GM18502 (cell line): Measurements from ENCODE around the gene PRIM2.
"Not testable (repeated sequence)": the region's sequence is repeated elsewhere in the genome, so short reads cannot be mapped to it uniquely, and the experiment has no call there.

ENCODE experiments used
- ATAC-seq: cut with Tn5 transposase; IDR thresholded peaks from one replicate; pipeline ENCODE4 v1.9.1; 2021; ENCODE audit warnings: mild to moderate bottlenecking; ENCODE audit not compliant: unreplicated experiment, poor library complexity

The PRIM2 gene

GRCh38 chr6:57358319-57358718, 40.9 kb downstream of the PRIM2 start:
- ATAC-seq: not testable (repeated sequence)

DNA sequence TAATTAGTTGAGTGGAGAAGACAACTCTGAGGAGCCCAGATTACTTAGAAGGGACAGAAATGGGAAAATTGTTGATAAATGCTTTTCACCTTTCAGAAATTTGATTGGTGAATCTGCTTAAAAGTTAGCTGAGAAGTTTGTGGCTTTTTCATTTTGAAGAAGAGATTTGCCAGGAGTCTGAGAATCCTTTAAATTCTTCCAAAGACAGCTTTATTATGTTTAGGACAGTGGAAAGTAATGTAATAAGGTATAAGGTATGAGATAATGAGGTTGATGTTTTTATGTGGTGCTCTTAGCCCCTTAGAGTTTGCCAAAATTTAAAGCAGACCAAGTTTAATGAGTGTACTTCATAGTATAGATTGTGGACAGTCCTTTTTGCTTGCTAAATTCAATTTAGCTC, 42.3 kb downstream of the PRIM2 start:
- ATAC-seq: not testable (repeated sequence)

- not testable (repeated sequence) for ATAC-seq
These were observed 44.9 kb downstream of the PRIM2 start for GRCh38 chr6:57362340-57362739.

GRCh38 chr6:57365076-57365583, 47.7 kb downstream of the PRIM2 start:
- ATAC-seq: not testable (repeated sequence)

GRCh38 chr6:57368965-57369731, 51.7 kb downstream of the PRIM2 start:
- not testable (repeated sequence) for ATAC-seq

- ATAC-seq: not testable (repeated sequence)
These were observed 54.3 kb downstream of the PRIM2 start for GRCh38 chr6:57371779-57372178.

DNA sequence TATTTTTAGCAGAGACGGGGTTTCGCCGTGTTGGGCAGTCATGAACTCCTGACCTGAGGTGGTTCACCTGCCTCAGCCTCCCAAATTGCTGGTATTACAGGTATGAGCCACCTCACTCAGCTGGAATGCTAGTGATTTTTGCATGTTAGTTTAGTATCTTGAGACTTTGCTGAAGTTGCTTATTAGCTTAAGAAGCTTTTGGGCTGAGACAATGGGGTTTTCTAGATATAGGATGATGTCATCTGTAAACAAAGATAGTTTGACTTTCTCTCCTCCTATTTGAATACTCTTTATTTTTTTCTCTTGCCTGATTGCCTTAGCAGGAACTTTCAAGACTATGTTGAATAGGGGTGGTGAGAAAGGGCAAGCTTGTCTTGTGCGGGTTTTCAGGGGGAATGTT, 57.3 kb downstream of the PRIM2 start:
- ATAC-seq: not testable (repeated sequence)

DNA sequence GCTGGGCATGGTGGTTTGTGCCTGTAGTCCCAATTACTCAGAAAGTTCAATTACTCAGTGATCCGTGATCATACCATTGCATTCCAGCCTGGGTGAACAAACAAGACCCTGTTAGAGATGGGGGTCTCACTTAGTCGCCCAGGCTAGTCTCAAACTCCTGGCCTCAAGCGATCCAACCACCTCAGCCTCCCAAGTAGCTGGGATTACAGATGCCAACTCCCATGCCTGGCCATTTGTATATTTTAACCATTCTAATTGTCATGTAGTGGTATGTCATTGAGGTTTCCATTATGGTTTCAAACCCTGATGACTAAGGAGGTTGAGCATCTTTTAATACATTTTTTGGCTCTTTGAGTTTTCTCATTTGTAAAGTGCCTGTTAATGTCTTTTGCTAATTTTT, 58.7 kb downstream of the PRIM2 start:
- ATAC-seq: not testable (repeated sequence)

- ATAC-seq: peak; percentile 69
These were observed 71.7 kb downstream of the PRIM2 start for GRCh38 chr6:57389038-57389592.

GRCh38 chr6:57390818-57391217, 73.4 kb downstream of the PRIM2 start:
- not testable (repeated sequence) for ATAC-seq

DNA sequence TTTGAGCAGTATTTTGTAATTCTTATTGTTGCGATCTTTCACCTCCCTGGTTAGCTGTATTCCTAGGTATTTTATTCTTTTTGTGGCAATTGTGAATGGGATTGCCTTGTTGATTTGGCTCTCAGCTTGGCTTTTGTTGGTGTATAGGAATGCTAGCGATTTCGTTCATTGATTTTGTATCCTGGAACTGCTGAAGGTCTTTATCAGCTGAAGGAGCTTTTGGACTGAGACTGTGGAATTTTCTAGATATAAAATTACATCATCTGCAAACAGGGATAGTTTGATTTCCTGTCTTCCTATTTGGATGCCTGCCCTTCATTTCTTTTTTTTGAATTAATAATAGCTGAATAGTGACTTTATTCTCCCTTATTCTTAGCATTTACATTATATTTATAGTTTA, 74.6 kb downstream of the PRIM2 start:
- ATAC-seq: not testable (repeated sequence)

- not testable (repeated sequence) for ATAC-seq
These were observed 101.9 kb downstream of the PRIM2 start for GRCh38 chr6:57419341-57419740.

GRCh38 chr6:57421503-57421902, 104.1 kb downstream of the PRIM2 start:
- peak; percentile 66 for ATAC-seq

DNA sequence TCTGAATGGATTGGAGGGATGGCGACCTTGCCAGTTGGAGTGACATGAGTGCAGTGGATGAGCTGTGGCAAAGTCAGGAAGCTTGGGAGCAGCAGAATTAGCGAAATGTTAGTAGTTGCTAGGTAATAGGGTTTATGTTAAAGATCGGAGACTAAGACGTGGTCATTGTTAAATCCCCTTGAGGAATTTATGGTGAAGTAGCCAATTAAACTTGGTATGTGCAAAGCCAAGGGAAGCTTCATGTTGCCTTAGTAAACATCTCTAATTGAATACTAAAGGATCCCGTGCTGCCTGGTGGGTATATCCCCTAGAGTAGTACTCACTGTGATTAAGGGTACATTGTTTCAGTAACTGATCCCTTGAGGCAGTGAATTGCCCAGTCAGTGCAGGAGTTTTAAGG, 106.0 kb downstream of the PRIM2 start:
- no peak for ATAC-seq

- ATAC-seq: not testable (repeated sequence)
These were observed 114.3 kb downstream of the PRIM2 start for GRCh38 chr6:57431742-57432141.

DNA sequence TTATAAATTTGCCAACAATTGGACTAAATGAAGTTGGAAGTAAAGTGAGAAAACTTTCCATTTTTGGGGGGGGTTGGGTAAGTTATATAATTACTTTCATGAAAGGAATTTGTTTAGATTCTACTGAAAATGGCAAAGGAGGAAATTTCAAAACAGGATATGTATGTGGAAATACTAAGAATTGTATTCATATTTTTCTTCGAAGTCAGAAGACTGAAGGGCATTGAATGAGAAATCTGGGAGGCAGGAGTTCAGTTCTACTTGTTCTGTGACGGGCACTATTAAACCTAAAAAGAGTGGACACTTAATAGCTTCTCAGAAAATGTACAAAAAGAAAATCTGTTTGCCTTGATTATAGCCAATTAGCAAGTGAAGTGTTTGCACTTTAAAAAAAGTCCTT, 114.7 kb downstream of the PRIM2 start:
- ATAC-seq: no peak

DNA sequence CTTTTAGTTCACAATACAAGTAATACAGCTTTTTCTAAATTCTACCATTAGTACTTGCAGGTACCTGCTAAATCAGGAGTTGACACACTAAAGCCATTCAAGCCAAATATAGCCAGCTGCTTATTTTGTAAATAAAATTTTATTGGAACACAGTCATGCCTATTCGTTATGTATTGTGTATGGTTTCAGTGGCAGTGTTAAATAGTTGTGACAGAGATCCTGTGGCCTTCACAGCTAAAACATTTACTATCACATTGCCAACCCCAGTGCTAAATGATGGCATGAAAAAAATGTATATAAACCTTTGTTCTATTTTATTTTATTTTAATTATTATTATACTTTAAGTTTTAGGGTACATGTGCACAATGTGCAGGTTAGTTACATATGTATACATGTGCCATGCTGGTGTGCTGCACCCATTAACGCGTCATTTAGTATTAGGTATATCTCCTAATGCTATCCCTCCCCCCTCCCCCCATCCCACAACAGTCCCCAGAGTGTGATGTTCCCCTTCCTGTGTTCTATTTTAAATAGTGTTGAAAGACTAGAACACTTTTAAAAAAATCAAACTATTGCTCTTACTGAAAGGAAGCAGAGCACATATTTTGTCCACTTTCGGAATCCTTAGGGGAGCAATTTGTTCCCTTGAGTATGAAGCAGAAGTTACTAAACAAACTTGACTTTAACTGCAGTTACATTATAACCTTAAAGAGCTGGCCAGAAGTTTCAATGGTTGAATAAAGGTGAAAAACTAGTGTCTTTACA, 115.7 kb downstream of the PRIM2 start:
- peak; percentile 67 for ATAC-seq

DNA sequence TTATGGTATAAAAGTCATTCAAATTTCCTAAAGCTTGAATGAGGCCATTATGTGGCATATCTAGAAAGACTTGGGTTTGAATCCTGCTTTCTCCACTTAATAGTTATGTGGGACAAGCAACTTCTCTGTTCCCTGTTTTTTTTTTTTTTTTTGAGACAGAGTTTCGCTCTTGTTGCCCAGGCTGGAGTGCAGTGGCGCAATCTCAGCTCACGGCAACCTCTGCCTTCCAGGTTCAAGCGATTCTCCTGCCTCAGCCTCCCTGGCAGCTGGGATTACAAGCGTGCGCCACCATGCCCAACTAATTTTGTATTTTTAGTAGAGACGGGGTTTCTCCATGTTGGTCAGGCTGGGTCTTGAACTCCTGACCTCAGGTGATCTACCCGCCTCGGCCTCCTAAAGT, 116.4 kb downstream of the PRIM2 start:
- not testable (repeated sequence) for ATAC-seq

DNA sequence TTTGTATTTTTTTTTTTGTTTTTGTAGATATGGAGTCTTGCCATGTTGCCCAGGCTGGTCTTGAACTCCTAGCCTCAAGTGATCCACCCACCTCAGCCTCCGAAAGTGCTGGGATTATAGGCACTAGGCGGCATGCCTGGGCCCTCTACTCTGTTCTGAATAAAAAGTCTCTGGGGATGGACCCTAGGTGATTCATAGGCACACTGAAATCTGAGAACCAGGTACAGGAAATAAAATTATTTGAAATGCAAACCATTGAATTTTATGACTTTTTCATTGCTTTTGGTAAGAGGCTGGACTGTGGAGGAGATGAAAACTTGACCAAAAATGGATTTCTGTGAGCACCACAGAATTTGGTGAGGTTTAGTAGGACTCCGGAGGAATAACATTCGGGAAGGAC, 117.5 kb downstream of the PRIM2 start:
- ATAC-seq: no peak

DNA sequence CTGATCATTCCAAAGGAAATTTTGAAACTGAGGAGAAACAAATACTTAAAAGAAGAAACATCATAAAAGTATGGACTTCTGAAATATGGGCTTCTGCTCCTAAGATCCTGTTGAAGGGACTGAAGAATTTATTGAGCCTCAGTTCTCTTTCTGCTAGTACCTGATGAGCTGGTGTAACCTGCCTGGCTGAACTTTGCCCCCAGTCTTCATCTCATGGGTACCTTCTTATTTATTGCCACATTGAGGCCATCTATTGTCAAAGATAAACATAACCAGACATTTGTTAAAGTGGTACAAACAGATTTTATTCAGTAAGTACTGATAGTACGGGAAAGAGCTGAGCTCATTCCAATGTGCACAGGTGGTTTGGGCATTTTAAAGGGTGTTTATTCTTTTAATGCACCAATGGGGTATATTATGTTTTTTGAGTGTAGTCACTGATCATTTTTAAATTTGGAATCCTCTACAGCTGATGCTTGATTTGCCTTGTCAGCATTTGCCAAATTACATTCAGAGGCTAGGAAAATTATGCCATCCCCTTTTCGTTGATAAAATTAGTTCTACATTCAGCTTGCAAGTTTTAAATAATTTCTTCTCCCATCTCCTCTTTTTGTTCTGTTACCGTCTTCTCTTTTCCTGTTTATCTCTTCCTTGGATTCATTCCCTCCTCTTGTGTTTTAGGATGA, 118.2 kb downstream of the PRIM2 start:
- no peak for ATAC-seq
